GM10248 (cell line): ENCODE data around the gene FAM20A.

ENCODE experiments used
- CTCF ChIA-PET: fragments of 300-600 bp; sonication (Branson Sonifier 250); formaldehyde crosslinking; extraction: SDS; loops from one replicate; lab custom pipeline; 2021; ENCODE audit warnings: antibody characterized with exemption; lab: Yijun Ruan, JAX
- POLR2A ChIA-PET: fragments of 350-650 bp; sonication (Branson Sonifier 250); formaldehyde crosslinking; extraction: SDS; loops from one replicate; lab custom pipeline; 2020; ENCODE audit warnings: antibody characterized with exemption; lab: Yijun Ruan, JAX
- DNase-seq: peaks from one replicate; pipeline ENCODE4 v3.0.0; 2012; ENCODE audit errors: extremely low spot score
- CTCF ChIP-seq: IDR thresholded peaks from 2 replicates; pipeline ENCODE4 v1.5.1; 2012; ENCODE audit warnings: mild to moderate bottlenecking, low read depth; ENCODE audit errors: extremely low read depth, missing control alignments, control extremely low read depth

FAM20A gene

GRCh38 chr17:68592682-68593641, 8.2 kb downstream of the FAM20A start:
- no peak for TF ChIP-seq CTCF
- no peak for DNase-seq
- CTCF ChIA-PET, result interaction anchor here (1.2 kb wide), 1 partner anchor 15 kb away, joined by 3 read pairs; no protein-coding TSS in a partner anchor
- POLR2A ChIA-PET, result no interaction called here

GRCh38 chr17:68592009-68592408, 9.2 kb downstream of the FAM20A start:
- TF ChIP-seq CTCF, result no peak
- no peak for DNase-seq
- POLR2A ChIA-PET, result no interaction called here
- CTCF ChIA-PET, result no interaction called here

GRCh38 chr17:68591583-68591982, 9.6 kb downstream of the FAM20A start:
- DNase-seq, result no peak
- ChIA-PET POLR2A (no interaction called here), CTCF (no interaction called here)
- TF ChIP-seq CTCF, result no peak

GRCh38 chr17:68589086-68589485, 12.1 kb downstream of the FAM20A start:
- ChIA-PET CTCF (no interaction called here), POLR2A (no interaction called here)
- no peak for DNase-seq
- TF ChIP-seq CTCF, result no peak

- POLR2A ChIA-PET, result no interaction called here
- TF ChIP-seq CTCF, result no peak
- CTCF ChIA-PET, result no interaction called here
- DNase-seq, result no peak
Measured at GRCh38 chr17:68588362-68588761, 12.8 kb downstream of the FAM20A start.

- DNase-seq, result no peak
- ChIA-PET CTCF (no interaction called here), POLR2A (no interaction called here)
- no peak for TF ChIP-seq CTCF
Measured at GRCh38 chr17:68587847-68588246, 13.3 kb downstream of the FAM20A start.
